Stimulated activated naive B cell treated with anti-CD40 and anti-IgM and Interleukin-4, amounts not matched to agents 10 μg/mL and 1 μg/mL and 100 μg/mL, for 72 hours (primary cell): ENCODE data around the gene PALM.
"Not testable (repeated sequence)": the region's sequence is repeated elsewhere in the genome, so short reads cannot be mapped to it uniquely, and the experiment has no call there.

Experiments used
- ATAC-seq, 2 donors: fragments of 150-1000 bp; cut with Tn5 transposase; replicated peaks; 2 replicates each; pipeline ENCODE4 v1.10.0; 2021; ENCODE audit warnings: moderate library complexity in 1 of 2
- DNase-seq: peaks from one replicate; pipeline ENCODE4 v3.0.0; 2021
- H3K27ac Mint-ChIP-seq: one replicate; pipeline ENCODE4 v1.8.0; 2022; ENCODE audit warnings: mild to moderate bottlenecking, mixed read lengths
- H3K27me3 Mint-ChIP-seq, 2 donors: one replicate each; pipeline ENCODE4 v1.8.0; 2022; ENCODE audit warnings: mixed read lengths in 2 of 2
- H3K36me3 Mint-ChIP-seq, 2 donors: one replicate each; pipeline ENCODE4 v1.8.0; 2022; ENCODE audit warnings: mixed read lengths in 2 of 2, mild to moderate bottlenecking in 1 of 2
- H3K4me1 Mint-ChIP-seq, 2 donors: one replicate each; pipeline ENCODE4 v1.8.0; 2022; ENCODE audit warnings: mixed read lengths in 2 of 2, mild to moderate bottlenecking in 1 of 2
- H3K4me3 Mint-ChIP-seq, 2 donors: one replicate each; pipeline ENCODE4 v1.8.0; 2022; ENCODE audit warnings: mild to moderate bottlenecking in 2 of 2, mixed read lengths in 2 of 2, moderate library complexity in 1 of 2
- H3K9me3 Mint-ChIP-seq, 2 donors: one replicate each; pipeline ENCODE4 v1.8.0; 2022; ENCODE audit warnings: mixed read lengths in 2 of 2, mild to moderate bottlenecking in 1 of 2

PALM gene

DNA sequence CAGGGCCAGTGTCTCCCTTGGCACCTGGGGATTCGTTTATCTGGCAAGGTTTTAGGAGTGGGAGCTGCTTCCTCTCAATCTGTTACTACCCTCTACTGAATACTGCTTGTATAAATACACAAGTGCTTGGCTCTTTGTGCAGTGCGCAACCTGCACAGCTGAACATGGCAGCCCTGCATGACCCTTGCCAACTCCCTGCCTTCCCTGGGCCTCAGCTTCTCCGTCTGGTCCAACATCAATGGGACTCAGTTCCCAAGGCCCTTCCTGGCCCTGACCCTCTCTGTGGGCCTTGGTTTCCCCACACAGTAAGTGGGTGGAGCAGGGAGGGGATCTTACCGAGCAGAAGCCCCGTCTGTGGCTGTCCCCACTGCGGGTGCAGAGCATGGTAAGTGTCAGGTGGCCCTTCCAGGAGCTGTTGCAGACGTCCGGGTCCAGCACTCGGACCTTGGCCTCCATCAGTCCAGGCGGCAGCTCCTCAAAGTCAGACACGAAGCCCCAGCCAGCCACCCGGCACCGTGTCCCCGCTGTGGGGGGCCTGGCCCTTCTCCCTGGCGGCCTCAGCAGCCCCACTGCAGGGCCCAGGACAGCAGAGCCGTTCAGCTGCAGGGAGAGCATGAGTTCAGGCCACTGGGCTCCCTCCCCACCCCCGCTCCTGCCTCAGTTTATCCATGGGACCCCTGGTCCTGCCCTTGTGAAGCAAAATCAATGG is 22.0 kb upstream of the PALM start:
- H3K36me3 Mint-ChIP-seq = no peaks in the 10 kb centered on the region
- DNase-seq (no peak), ATAC-seq (no peak)
- no peaks in the 10 kb centered on the region for H3K4me1 Mint-ChIP-seq
- no peak overlapping the region for H3K27ac Mint-ChIP-seq
- H3K27me3 Mint-ChIP-seq = peaks cover 0 to 9% of the 10 kb centered on the region in 2 donors
- peaks cover 0 to 1% of the 10 kb centered on the region in 2 donors for H3K9me3 Mint-ChIP-seq
- H3K4me3 Mint-ChIP-seq = no peak overlapping the region

DNA sequence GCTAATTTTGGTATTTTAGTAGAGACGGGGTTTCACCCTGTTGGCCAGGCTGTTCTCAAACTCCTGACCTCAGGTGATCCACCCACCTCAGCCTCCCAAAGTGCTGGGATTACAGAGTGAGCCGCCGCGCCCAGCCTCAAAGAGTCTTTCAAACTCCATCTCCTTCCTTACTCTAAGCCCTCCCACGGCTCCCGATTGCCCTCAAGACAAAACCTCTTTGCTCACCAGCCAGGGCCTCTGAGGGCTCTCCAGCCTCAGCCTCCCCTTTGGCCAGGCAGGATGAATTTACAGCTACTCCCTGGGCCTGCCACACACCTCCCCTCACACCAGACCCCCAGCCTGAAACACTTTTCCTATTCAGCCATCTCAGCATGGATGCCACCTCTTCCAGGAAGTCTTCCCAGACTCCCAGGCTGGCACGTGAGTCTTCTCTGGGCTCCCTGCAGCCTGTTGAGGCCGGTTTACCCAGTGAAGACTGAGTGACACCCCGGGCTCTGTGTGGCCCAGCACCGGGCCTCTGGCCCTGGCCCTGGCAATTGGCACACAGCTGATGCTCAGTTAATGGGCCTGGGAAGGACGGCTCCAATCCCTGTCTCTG is 21.1 kb upstream of the PALM start:
- Mint-ChIP-seq H3K36me3 (no peaks in the 10 kb centered on the region), H3K4me1 (no peaks in the 10 kb centered on the region), H3K4me3 (no peak overlapping the region), H3K9me3 (peaks cover 0 to 1% of the 10 kb centered on the region in 2 donors), H3K27ac (no peak overlapping the region), H3K27me3 (peaks cover 0 to 9% of the 10 kb centered on the region in 2 donors)
- ATAC-seq (no peak), DNase-seq (no peak)

DNA sequence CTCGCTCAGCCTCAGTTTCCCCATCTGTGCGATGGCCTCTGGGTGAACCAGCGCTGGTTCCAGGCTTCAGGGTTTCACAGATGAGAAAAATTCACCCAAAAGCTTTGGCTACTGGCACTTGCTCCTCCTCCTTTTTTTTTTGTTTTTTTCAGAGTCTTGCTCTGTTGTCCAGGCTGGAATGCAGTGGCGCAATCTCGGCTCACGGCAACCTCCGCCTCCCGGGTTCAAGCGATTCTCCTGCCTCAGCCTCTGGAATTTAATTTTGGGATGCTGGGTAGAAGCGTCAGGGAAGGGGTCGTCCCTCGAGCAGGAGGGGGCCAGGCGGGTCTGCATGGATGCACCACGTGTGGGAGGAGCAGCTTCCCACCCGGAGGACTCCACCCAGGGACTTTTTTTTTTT is 20.5 kb upstream of the PALM start:
- H3K27ac Mint-ChIP-seq = no peak overlapping the region
- H3K4me1 Mint-ChIP-seq = no peaks in the 10 kb centered on the region

DNA sequence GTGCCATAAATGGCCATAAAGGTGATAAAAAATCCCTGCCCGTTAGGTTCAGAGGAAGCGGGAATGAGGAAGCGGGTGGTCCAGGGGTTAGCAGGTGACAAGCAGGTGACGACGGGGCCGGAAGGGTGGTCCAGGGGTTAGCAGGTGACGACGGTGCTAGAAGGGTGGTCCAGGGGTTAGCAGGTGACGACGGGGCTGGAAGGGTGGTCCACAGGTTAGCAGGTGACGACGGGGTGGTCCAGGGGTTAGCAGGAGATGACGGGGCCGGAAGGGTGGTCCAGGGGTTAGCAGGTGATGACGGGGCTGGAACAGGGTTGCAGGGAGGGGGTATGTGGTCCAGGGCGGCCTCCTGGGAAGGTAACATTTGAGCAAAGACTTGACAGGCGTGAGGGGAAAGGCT is 19.7 kb upstream of the PALM start:
- Mint-ChIP-seq H3K27me3 (peaks cover 0 to 9% of the 10 kb centered on the region in 2 donors), H3K36me3 (no peaks in the 10 kb centered on the region), H3K27ac (no peak overlapping the region), H3K4me3 (no peak overlapping the region), H3K4me1 (no peaks in the 10 kb centered on the region), H3K9me3 (peaks cover 0 to 1% of the 10 kb centered on the region in 2 donors)
- ATAC-seq (no peak), DNase-seq (no peak)

More for the DNA sequence above, 20.5 kb upstream of the PALM start:
- DNase-seq (no peak), ATAC-seq (no peak)
- Mint-ChIP-seq H3K27me3 (peaks cover 0 to 9% of the 10 kb centered on the region in 2 donors), H3K36me3 (no peaks in the 10 kb centered on the region), H3K9me3 (peaks cover 0 to 1% of the 10 kb centered on the region in 2 donors), H3K4me3 (no peak overlapping the region)

DNA sequence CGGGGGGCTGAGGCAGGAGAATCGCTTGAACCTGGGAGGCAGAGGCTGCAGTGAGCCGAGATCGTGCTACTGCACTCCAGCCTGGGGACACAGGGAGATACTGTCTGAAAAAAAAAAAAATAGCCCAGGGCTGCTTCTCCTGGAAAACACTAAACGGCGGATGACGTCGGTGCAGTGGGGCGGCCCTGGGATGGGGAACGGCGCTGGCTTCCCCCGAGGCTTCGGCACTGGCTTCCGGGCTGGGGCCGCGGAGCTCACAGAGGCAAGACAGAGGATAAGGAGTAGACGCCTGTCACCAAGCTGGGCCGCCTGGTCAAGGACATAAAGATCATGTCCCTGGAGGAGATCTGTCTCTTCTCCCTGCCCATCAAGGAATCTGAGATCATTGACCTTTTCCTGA is 18.5 kb upstream of the PALM start:
- peaks cover 2 to 8% of the 10 kb centered on the region in 2 donors for H3K4me1 Mint-ChIP-seq
- H3K4me3 Mint-ChIP-seq = no peak overlapping the region
- no peaks in the 10 kb centered on the region for H3K36me3 Mint-ChIP-seq
- no peak overlapping the region for H3K27ac Mint-ChIP-seq
- peaks cover 6 to 19% of the 10 kb centered on the region in 2 donors for H3K27me3 Mint-ChIP-seq
- peaks cover 0 to 1% of the 10 kb centered on the region in 2 donors for H3K9me3 Mint-ChIP-seq
- ATAC-seq = no peak
- no peak for DNase-seq

DNA sequence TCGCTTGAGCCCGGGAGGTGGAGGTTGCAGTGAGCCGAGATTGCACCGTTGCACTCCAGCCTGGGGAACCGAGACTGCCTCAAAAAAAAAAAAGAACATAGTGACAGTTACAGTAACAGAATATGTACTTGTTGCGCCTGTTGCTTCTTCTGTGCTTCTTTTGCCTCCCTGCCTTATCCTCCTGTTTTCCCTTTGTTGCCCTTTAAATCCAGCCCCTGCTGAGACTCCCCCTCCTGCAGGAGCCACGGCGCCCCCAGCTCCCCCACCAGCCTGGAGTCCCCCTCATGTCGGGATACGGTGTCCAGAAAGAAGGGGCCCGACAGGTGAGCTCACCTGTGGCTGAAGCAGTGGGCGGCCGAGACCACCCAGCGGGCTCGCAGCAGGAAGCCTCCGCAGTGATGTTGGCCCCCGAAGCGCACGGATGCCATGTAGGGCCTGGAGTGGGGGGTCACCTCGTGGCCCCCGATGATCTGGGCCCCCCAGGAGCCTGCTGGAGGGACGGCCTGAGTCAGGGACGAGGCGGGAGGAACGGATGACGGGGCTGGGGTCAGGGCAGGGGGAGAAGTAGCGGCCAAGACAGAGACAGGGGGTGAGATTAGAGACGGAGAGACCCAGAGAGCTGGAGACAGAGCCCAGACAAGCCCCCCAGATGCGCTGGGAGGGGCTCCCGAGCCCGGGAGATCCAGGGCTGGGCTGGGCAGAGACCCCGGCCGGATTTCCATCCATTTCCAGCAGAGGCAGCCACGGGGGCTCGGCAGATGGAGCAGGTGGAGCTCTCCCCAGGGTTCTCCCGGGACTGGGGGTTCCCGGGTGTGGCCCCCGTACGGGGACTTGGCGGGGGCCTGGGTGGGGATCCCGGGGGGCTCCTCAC is 14.0 kb upstream of the PALM start:
- peak overlapping the region; percentile 42 for H3K27ac Mint-ChIP-seq
- H3K4me1 Mint-ChIP-seq = peaks cover 2 to 8% of the 10 kb centered on the region in 2 donors
- no peaks in the 10 kb centered on the region for H3K36me3 Mint-ChIP-seq
- no peak for ATAC-seq
- peaks cover 15 to 36% of the 10 kb centered on the region in 2 donors for H3K27me3 Mint-ChIP-seq
- no peak overlapping the region for H3K4me3 Mint-ChIP-seq
- no peak for DNase-seq
- H3K9me3 Mint-ChIP-seq = no peaks in the 10 kb centered on the region

DNA sequence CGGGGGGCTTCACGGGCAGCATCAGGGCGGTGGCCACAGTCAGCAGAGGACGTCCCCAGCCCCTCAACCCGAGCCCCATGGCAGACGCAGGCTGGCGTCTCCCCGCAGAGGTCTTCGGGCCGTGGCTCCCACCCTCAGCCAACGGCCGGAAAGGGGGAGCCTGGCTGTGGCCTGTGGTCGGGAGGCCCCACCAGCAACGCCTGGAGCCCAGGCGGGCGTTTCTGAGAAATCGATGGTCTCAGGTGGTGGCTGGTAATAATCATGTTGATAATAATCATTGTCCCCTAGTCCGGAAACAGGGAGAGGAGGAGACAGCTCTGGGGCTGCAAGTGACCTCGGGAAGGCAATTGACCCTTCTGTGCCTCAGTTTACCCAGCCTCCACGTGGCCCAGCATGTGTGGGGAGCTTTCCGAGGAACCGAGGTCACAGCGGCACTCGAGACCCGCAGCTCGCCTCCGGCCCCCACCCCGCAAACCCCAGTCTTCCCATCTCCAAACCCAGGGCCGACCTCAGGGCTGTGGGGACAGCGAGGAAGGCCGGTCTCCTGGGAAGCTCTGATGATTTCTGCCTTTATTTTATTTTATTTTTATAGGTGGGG is 13.3 kb upstream of the PALM start, which contains the start of gene PRSS57:
PRSS57 (minus strand) TSS at position 101 of the 598 bp plus-strand sequence; CDS start at position 79, 22 bp downstream.
- H3K4me3 Mint-ChIP-seq = no peak within 1 kb of the TSS
- peak within 1 kb of the TSS; percentile 42 for H3K27ac Mint-ChIP-seq
- peaks cover 15 to 36% of the 10 kb centered on the region in 2 donors for H3K27me3 Mint-ChIP-seq
- ATAC-seq = no peak
- no peak for DNase-seq
- peaks cover 2 to 8% of the 10 kb centered on the region in 2 donors for H3K4me1 Mint-ChIP-seq
- no peaks in the 10 kb centered on the region for H3K36me3 Mint-ChIP-seq
- H3K9me3 Mint-ChIP-seq = no peaks in the 10 kb centered on the region

DNA sequence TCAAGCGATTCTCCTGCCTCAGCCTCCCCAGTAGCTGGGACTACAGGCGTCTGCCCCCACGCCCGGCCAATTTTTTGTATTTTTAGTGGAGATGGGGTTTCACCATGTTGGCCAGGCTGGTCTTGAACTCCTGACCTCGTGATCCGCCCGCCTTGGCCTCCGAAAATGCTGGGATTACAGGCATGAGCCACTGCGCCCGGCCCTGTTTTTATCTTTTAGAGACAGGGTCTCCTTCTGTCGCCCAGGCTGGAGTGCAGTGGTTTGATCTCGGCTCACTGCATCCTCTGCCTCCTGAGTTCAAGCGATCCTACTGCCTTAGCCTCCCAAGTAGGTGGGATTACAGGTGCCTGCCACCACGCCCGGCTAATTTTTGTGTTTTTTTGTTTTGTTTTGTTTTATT is 10.2 kb upstream of the PALM start:
- H3K4me3 Mint-ChIP-seq = not testable (repeated sequence)

DNA sequence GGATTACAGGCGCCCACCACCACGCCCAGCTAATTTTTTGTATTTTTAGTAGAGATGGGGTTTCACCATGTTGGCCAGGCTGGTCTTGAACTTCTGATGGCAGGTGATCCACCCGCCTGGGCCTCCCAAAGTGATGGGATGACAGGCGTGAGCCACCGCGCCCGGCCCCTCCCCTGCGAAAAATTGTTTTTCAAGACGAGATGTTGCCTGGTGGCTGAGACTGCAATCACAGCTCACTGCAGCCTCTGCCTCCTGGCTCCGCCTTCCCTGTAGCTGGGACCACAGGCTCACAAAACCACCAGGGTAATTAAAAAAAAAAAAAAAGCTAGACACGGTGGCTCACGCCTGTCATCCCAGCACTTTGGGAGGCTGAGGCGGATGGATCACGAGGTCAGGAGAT is 8.8 kb upstream of the PALM start:
- Mint-ChIP-seq H3K4me1 (peaks cover 5 to 13% of the 10 kb centered on the region in 2 donors), H3K27me3 (peaks cover 30 to 53% of the 10 kb centered on the region in 2 donors)
- ATAC-seq, H3K36me3 Mint-ChIP-seq, H3K9me3 Mint-ChIP-seq, H3K27ac Mint-ChIP-seq, DNase-seq, H3K4me3 Mint-ChIP-seq: not testable (repeated sequence)

More for the DNA sequence above, 10.2 kb upstream of the PALM start:
- not testable (repeated sequence) for H3K27ac Mint-ChIP-seq, DNase-seq, H3K36me3 Mint-ChIP-seq, ATAC-seq, H3K9me3 Mint-ChIP-seq
- Mint-ChIP-seq H3K27me3 (peaks cover 32 to 57% of the 10 kb centered on the region in 2 donors), H3K4me1 (peaks cover 7 to 14% of the 10 kb centered on the region in 2 donors)

DNA sequence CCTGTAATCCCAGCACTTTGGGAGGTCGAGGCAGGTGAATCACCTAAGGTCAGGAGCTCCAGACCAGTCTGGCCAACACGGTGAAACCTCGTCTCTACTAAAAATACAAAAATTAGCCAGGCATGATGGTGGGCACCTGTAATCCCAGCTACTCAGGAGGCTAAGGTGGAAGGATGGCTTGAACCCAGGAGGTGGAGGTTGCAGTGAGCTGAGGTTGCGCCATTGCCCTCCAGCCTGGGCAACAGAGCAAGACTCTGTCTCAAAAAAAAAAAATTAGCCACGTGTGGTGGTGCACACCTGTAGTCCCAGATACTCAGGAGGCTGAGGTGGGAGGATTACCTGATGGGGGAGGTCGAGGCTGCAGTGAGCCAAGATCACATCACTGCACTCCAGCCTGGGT is 5.9 kb upstream of the PALM start:
- Mint-ChIP-seq H3K4me1 (peaks cover 5 to 10% of the 10 kb centered on the region in 2 donors), H3K4me3 (peak overlapping the region in 1 of 2 donors; percentile 43), H3K27me3 (peaks cover 44 to 58% of the 10 kb centered on the region in 2 donors)
- not testable (repeated sequence) for H3K27ac Mint-ChIP-seq, ATAC-seq, DNase-seq, H3K36me3 Mint-ChIP-seq, H3K9me3 Mint-ChIP-seq

DNA sequence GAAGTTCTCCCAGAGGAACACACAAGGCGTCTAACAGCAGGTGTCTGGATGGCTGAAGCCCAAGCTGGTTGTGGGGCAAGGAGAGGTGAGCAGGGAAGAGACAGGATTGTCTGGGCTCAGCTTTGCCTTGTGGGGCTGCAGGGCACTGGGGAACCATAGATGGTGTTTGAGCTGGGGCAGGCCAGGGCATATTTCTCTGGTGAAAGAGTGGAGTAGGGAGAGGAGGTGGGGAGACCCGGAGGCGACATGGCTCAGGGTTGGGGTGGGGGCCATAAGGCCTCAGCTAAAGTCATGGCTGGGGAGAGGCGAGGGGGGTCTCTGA is 5.4 kb upstream of the PALM start:
- Mint-ChIP-seq H3K4me3 (peak overlapping the region; percentile 43 to 51), H3K27ac (no peak overlapping the region)
- peak in 1 of 2 donors; percentile 12 for ATAC-seq

DNA sequence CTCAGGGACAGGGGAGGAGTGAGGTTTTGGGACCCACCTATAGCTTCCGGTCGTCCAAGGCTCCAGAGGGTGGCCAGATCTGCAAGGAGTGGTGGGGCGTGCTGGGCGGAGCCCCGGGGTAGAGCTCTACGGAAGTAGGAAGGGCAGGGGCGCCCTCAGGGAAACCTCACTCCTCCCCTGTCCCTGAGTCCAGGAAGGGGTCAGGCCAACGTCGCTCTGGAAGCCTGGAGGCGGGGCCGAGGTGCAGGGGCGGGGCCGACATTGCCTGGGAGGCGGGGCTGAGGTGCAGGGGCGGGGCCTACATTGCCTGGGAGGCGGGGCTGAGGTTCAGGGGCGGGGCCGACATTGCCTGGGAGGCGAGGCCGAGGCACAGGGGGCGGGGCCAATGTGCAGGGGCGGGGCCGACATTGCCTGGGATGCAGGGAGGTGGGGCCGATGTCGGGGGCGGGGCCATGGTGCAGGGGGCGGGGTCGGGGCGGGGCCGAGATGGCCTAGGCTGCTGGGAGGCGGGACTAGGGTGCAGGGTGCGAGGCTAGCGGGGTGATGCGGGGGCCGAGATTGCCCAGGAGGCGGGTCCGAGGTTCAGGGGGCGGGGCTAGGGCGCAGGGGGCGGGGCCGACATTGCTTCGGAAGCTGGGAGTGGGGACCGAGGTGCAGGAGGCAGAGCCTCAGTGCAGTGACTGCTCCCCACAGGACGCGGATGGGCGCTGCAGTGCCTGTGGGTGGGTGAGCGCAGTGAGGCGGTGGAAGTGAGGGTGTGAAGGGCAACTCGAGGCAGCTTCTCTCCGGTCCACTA is 4.9 kb upstream of the PALM start:
- peak; percentile 73 to 77 for ATAC-seq
- peak; percentile 38 for DNase-seq
- H3K36me3 Mint-ChIP-seq = peaks cover 0 to 3% of the 10 kb centered on the region in 2 donors
- H3K9me3 Mint-ChIP-seq = peaks cover 0 to 8% of the 10 kb centered on the region in 2 donors
- no peak overlapping the region for H3K27ac Mint-ChIP-seq
- peaks cover 40 to 55% of the 10 kb centered on the region in 2 donors for H3K27me3 Mint-ChIP-seq
- H3K4me1 Mint-ChIP-seq = peaks cover 5 to 10% of the 10 kb centered on the region in 2 donors
- H3K4me3 Mint-ChIP-seq = peak overlapping the region; percentile 43 to 51

More for the DNA sequence above, 5.4 kb upstream of the PALM start:
- Mint-ChIP-seq H3K9me3 (peaks cover 0 to 8% of the 10 kb centered on the region in 2 donors), H3K36me3 (peaks cover 0 to 3% of the 10 kb centered on the region in 2 donors), H3K4me1 (peaks cover 5 to 10% of the 10 kb centered on the region in 2 donors), H3K27me3 (peaks cover 45 to 58% of the 10 kb centered on the region in 2 donors)
- no peak for DNase-seq

DNA sequence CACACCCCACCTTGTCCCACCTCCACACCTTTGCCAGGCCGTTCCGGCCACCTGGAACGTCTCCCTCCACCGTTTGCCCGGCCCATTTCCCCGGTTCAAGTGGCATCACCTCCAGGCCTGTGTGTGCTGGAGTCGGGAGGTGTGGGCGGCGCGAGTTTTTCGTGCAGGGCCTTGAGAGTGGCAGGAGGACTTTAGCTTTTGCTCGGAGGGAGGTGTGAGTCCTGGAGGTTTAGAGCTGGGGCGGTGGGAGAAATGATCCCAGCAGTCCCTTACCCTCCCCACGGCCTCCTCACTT is 4.3 kb upstream of the PALM start:
- DNase-seq (no peak), ATAC-seq (peak in 1 of 2 donors; percentile 7)
- no peak overlapping the region for H3K4me3 Mint-ChIP-seq
- no peak overlapping the region for H3K27ac Mint-ChIP-seq
- H3K9me3 Mint-ChIP-seq = peaks cover 0 to 8% of the 10 kb centered on the region in 2 donors
- H3K36me3 Mint-ChIP-seq = peaks cover 0 to 3% of the 10 kb centered on the region in 2 donors
- peaks cover 5 to 10% of the 10 kb centered on the region in 2 donors for H3K4me1 Mint-ChIP-seq
- H3K27me3 Mint-ChIP-seq = peaks cover 39 to 50% of the 10 kb centered on the region in 2 donors
